IMR-90 (cell line): ENCODE results near the gene ZDHHC19. TPM values are rescaled to one million over a fixed set of nuclear protein-coding genes. Genes with fewer than 3 reads are reported as not detected.

Experiments used
- ATAC-seq: fragments of 200-7000 bp; cut with Tn5 transposase; 2 replicates; pipeline ENCODE4 v1.9.1; 2020; ENCODE audit warnings: low read depth, mild to moderate bottlenecking, moderate library complexity
- BruUV-seq: library from RNA; stranded (reverse); fragments of 400-500 nt; replicated peaks from 2 replicates; lab custom pipeline; 2021; lab: Mats Ljungman, UMichigan
- CTCF ChIA-PET: fragments of 300-600 bp; formaldehyde crosslinking; extraction: SDS; loops from one replicate; lab custom pipeline; 2021; ENCODE audit warnings: antibody characterized with exemption; lab: Yijun Ruan, JAX
- POLR2A ChIA-PET: fragments of 300-600 bp; sonication (Branson Sonifier 250); formaldehyde crosslinking; loops from one replicate; lab custom pipeline; 2022; ENCODE audit warnings: antibody characterized with exemption; ENCODE audit not compliant: unreplicated experiment; lab: Charles Lee
- DNase-seq: peaks from one replicate; pipeline ENCODE4 v3.0.0; 2013
- H2AFZ ChIP-seq: replicated peaks from 2 replicates; pipeline ENCODE3; 2013; ENCODE audit warnings: low read length, mild to moderate bottlenecking; ENCODE audit not compliant: poor library complexity
- H2AK5ac ChIP-seq: 2 replicates; pipeline ENCODE4 v1.6.1; 2013; ENCODE audit warnings: low read depth, low read length, inconsistent platforms
- H2AK9ac ChIP-seq: replicated peaks from 2 replicates; pipeline ENCODE3; 2013; ENCODE audit warnings: mild to moderate bottlenecking, low read depth, low read length, moderate library complexity; ENCODE audit not compliant: poor library complexity
- H2BK120ac ChIP-seq: 2 replicates; pipeline ENCODE4 v1.6.1; 2013; ENCODE audit warnings: low read depth, low read length, inconsistent platforms
- H2BK15ac ChIP-seq: 3 replicates; pipeline ENCODE4 v1.6.1; 2013; ENCODE audit warnings: low read depth, low read length, inconsistent platforms
- H2BK20ac ChIP-seq: 2 replicates; pipeline ENCODE4 v1.6.1; 2013; ENCODE audit warnings: low read depth, mild to moderate bottlenecking, inconsistent platforms, low read length, moderate library complexity
- H2BK5ac ChIP-seq: 2 replicates; pipeline ENCODE4 v1.6.1; 2013; ENCODE audit warnings: mild to moderate bottlenecking, low read depth, low read length, inconsistent platforms; ENCODE audit not compliant: poor library complexity, severe bottlenecking
- H3K14ac ChIP-seq: replicated peaks from 2 replicates; pipeline ENCODE4 v1.6.1; 2013; ENCODE audit warnings: low read depth, low read length, inconsistent platforms
- H3K18ac ChIP-seq: 2 replicates; pipeline ENCODE4 v1.6.1; 2013; ENCODE audit warnings: low read depth, low read length, control low read depth
- H3K23ac ChIP-seq: 2 replicates; pipeline ENCODE4 v1.6.1; 2013; ENCODE audit warnings: low read depth, low read length, inconsistent platforms
- H3K27ac ChIP-seq: 2 replicates; pipeline ENCODE4 v1.5.1; 2013; ENCODE audit warnings: mild to moderate bottlenecking, control low read depth, low read length; ENCODE audit not compliant: insufficient read depth
- H3K27me3 ChIP-seq: 2 replicates; pipeline ENCODE4 v1.6.1; 2013; ENCODE audit warnings: low read length; ENCODE audit not compliant: control insufficient read depth, insufficient read depth
- H3K36me3 ChIP-seq: 2 replicates; pipeline ENCODE4 v1.6.1; 2013; ENCODE audit warnings: low read length, mixed read lengths; ENCODE audit not compliant: control insufficient read depth, insufficient read depth
- H3K4ac ChIP-seq: 2 replicates; pipeline ENCODE4 v1.6.1; 2013; ENCODE audit warnings: low read depth, low read length, inconsistent platforms
- H3K4me1 ChIP-seq: 2 replicates; pipeline ENCODE4 v1.6.1; 2013; ENCODE audit warnings: low read length, mixed read lengths; ENCODE audit not compliant: control insufficient read depth, insufficient read depth
- H3K4me2 ChIP-seq: 2 replicates; pipeline ENCODE4 v1.6.1; 2013; ENCODE audit warnings: low read depth, mild to moderate bottlenecking, control low read depth, low read length, moderate library complexity
- H3K4me3 ChIP-seq: 2 replicates; pipeline ENCODE4 v1.5.1; 2013; ENCODE audit warnings: low read depth, mild to moderate bottlenecking, control low read depth, low read length, moderate library complexity; ENCODE audit not compliant: insufficient read depth
- H3K56ac ChIP-seq: 2 replicates; pipeline ENCODE4 v1.6.1; 2013; ENCODE audit warnings: low read length, inconsistent platforms; ENCODE audit not compliant: insufficient read depth; ENCODE audit errors: extremely low read depth
- H3K79me1 ChIP-seq, 2 experiments: 2 replicates each; pipeline ENCODE4 v1.6.1; 2013; ENCODE audit warnings: low read length in 2 of 2, inconsistent platforms in 1 of 2, low read depth in 1 of 2
- H3K9ac ChIP-seq: 2 replicates; pipeline ENCODE4 v1.6.1; 2013; ENCODE audit warnings: low read depth, low read length, control low read depth
- H3K9me1 ChIP-seq: 2 replicates; pipeline ENCODE4 v1.6.1; 2013; ENCODE audit warnings: low read length, inconsistent platforms; ENCODE audit not compliant: insufficient read depth
- H3K9me3 ChIP-seq: 2 replicates; pipeline ENCODE4 v1.6.1; 2013; ENCODE audit warnings: low read length; ENCODE audit not compliant: control insufficient read depth, insufficient read depth
- H4K20me1 ChIP-seq: 2 replicates; pipeline ENCODE4 v1.6.1; 2013; ENCODE audit warnings: low read length, inconsistent platforms; ENCODE audit not compliant: insufficient read depth
- H4K5ac ChIP-seq: 2 replicates; pipeline ENCODE4 v1.6.1; 2013; ENCODE audit warnings: mild to moderate bottlenecking, low read depth, low read length, control low read depth
- H4K8ac ChIP-seq, 2 experiments: 2 replicates each; pipeline ENCODE4 v1.6.1; 2013; ENCODE audit warnings: low read depth in 2 of 2, low read length in 2 of 2, control low read depth in 1 of 2, inconsistent platforms in 1 of 2
- H4K91ac ChIP-seq: 2 replicates; pipeline ENCODE4 v1.6.1; 2013; ENCODE audit warnings: low read depth, low read length, inconsistent platforms; ENCODE audit not compliant: insufficient read depth
- BHLHE40 ChIP-seq: fragments of 150-350 bp; IDR thresholded peaks from 2 replicates; pipeline ENCODE4 v1.6.1; 2016; ENCODE audit warnings: mild to moderate bottlenecking, low read depth, low read length
- CEBPB ChIP-seq: IDR thresholded peaks from 2 replicates; pipeline ENCODE4 v1.6.1; 2012; ENCODE audit warnings: low read depth, low read length, improper control_type of control experiment
- MAFK ChIP-seq: IDR thresholded peaks from 2 replicates; pipeline ENCODE4 v1.6.1; 2012; ENCODE audit warnings: low read depth, low read length, improper control_type of control experiment
- MAZ ChIP-seq: IDR thresholded peaks from 2 replicates; pipeline ENCODE4 v1.6.1; 2012; ENCODE audit warnings: low read depth, mild to moderate bottlenecking, low read length, improper control_type of control experiment, moderate library complexity, borderline replicate concordance
- MXI1 ChIP-seq: IDR thresholded peaks from 2 replicates; pipeline ENCODE4 v1.6.1; 2012; ENCODE audit warnings: low read depth, mild to moderate bottlenecking, low read length, moderate library complexity, borderline replicate concordance
- POLR2A ChIP-seq: IDR thresholded peaks from 2 replicates; pipeline ENCODE4 v1.6.1; 2012; ENCODE audit warnings: mild to moderate bottlenecking, low read depth, low read length
- RCOR1 ChIP-seq: IDR thresholded peaks from 2 replicates; pipeline ENCODE4 v1.6.1; 2012; ENCODE audit warnings: mild to moderate bottlenecking, low read length, improper control_type of control experiment; ENCODE audit not compliant: insufficient replicate concordance
- RFX5 ChIP-seq: IDR thresholded peaks from 2 replicates; pipeline ENCODE4 v1.8.0; 2012; ENCODE audit warnings: low read depth, mild to moderate bottlenecking, low read length, moderate library complexity
- SMC3 ChIP-seq: fragments of 150-350 bp; IDR thresholded peaks from 2 replicates; pipeline ENCODE4 v1.6.1; 2016; ENCODE audit warnings: low read depth, mild to moderate bottlenecking, antibody characterized with exemption, low read length, moderate library complexity
- WGBS, 2 experiments: methylation state at CpG; one replicate each; pipeline versions ENCODE4 v1.1.5 to v1.1.7; 2013; ENCODE audit warnings: missing lambda C conversion rate in 2 of 2; ENCODE audit not compliant: insufficient read length in 1 of 2; ENCODE audit errors: extremely low coverage in 2 of 2; 5-methylcytosine and 5-hydroxymethylcytosine counted together
- dilution Hi-C: fragments of 300-500 bp; cut with HindIII; formaldehyde crosslinking; loops from one replicate; pipeline ENCODE4 v1.14.3; 2018; ENCODE audit warnings: low sequenced_read_pairs; ENCODE audit not compliant: unreplicated experiment
- in situ Hi-C: fragments of 300-500 bp; cut with MboI; formaldehyde crosslinking; loops from 3 replicates; pipeline ENCODE4 v1.14.3; 2019; ENCODE audit warnings: low sequenced_read_pairs, inconsistent platforms, mixed read lengths
- intact Hi-C: fragments of 100-400 bp; cut with micrococcal nuclease; formaldehyde crosslinking; loops from 2 replicates; pipeline ENCODE4 v1.10.0; 2022
- polyA plus RNA-seq, 3 experiments: library from polyadenylated mRNA; depleted of rRNA; stranded (reverse); fragments of >200 nt; gene quantifications; 2 replicates each; pipeline ENCODE4 v1.2.3, GENCODE V29; 2012; ENCODE audit warnings: low replicate concordance in 1 of 3
- total RNA-seq: library from RNA; depleted of rRNA; stranded (reverse); fragments of >200 nt; gene quantifications from 2 replicates; pipeline ENCODE4 v1.2.3, GENCODE V29; 2012
- TF ChIP-seq, protein P1 (sequence below): fragments of 150-350 bp; IDR thresholded peaks from 2 replicates; pipeline ENCODE4 v1.6.1; 2016; ENCODE audit warnings: low read depth, mild to moderate bottlenecking, low read length, moderate library complexity, borderline replicate concordance
- TF ChIP-seq, protein P2 (sequence below): fragments of 150-350 bp; IDR thresholded peaks from 2 replicates; pipeline ENCODE4 v1.6.1; 2017; ENCODE audit warnings: mild to moderate bottlenecking, antibody characterized with exemption, low read length, low read depth

Gene ZDHHC19
- total and polyA plus RNA-seq, 2 of the 4 experiments (the other 2 are of a cell fraction) = 0.09 TPM; not detected in 1

DNA sequence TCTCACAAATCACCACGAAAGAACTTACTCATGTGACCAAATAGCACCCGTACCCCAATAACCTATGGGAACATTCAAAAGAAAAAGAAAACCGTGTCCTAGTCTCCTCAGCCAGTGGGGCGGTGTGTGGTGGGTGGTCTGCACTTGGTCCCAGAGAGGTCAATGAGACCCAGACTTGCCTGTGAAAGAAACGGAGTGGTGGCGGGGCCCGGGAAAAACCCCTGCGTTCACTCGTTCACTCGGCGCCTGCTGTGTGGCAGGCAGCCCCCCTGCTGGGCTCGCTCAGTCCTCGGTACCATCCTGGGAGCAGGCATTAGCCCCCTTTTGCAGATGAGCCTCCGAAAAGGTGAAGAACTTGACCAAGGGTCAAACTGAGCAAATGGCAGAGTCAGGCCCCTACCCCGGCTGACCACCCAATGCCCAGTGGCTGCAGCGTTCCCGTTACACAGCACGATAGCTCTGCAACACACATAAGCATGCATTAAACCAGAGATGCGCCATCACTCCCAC lies 36.0 kb downstream of the ZDHHC19 start:
- Histone ChIP-seq H3K9me3 (no peaks in the 10 kb centered on the region), H2AFZ (no peak overlapping the region), H3K4me1 (peaks cover 3% of the 10 kb centered on the region; the same call in 1 of the 2 replicates), H3K36me3 (no peaks in the 10 kb centered on the region), H4K91ac (no peak overlapping the region), H3K4me2 (no peak overlapping the region), H3K9ac (no peak overlapping the region), H2BK15ac (no peak overlapping the region), H2BK120ac (no peak overlapping the region), H3K56ac (no peak overlapping the region), H4K8ac (no peak overlapping the region), H2BK20ac (no peak overlapping the region), H3K79me1 (no peaks in the 10 kb centered on the region), H2AK9ac (no peak overlapping the region), H2AK5ac (no peak overlapping the region), H2BK5ac (no peak overlapping the region), H3K18ac (no peak overlapping the region), H3K27me3 (peaks cover 3% of the 10 kb centered on the region; the same call in 1 of the 2 replicates), H4K5ac (no peak overlapping the region), H3K23ac (no peak overlapping the region), H3K14ac (no peak overlapping the region), H3K4me3 (no peak overlapping the region), H3K4ac (no peak overlapping the region), H3K9me1 (no peaks in the 10 kb centered on the region), H3K27ac (no peak overlapping the region), H4K20me1 (no peaks in the 10 kb centered on the region)
- in situ Hi-C loops = no loop called here
- ChIA-PET CTCF (no interaction called here), POLR2A (no interaction called here)
- dilution Hi-C loops = loop anchor here (25.0 kb wide), 1 partner anchor 113 kb away; no protein-coding TSS in a partner anchor
- ATAC-seq (no peak), DNase-seq (no peak)
- WGBS, 2 experiments = 49% methylated on average over 13 of the region's 19 CpGs; no CpG with 5 or more reads in 1 of the 2 experiments
- intact Hi-C loops = loop anchor here (5.0 kb wide), 1 partner anchor 93 kb away; the partner anchor contains the start of gene TFRC
- BruUV-seq = no TSS peak
- no peak for TF ChIP-seq POLR2A
- TF ChIP-seq MXI1 = no peak
- no peak for TF ChIP-seq CEBPB
- TF ChIP-seq BHLHE40 = no peak
- TF ChIP-seq RFX5 = no peak
- TF ChIP-seq SMC3 = no peak
- no peak for TF ChIP-seq RCOR1
- no peak for TF ChIP-seq MAFK
- TF ChIP-seq, protein P1, sequence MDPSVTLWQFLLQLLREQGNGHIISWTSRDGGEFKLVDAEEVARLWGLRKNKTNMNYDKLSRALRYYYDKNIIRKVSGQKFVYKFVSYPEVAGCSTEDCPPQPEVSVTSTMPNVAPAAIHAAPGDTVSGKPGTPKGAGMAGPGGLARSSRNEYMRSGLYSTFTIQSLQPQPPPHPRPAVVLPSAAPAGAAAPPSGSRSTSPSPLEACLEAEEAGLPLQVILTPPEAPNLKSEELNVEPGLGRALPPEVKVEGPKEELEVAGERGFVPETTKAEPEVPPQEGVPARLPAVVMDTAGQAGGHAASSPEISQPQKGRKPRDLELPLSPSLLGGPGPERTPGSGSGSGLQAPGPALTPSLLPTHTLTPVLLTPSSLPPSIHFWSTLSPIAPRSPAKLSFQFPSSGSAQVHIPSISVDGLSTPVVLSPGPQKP = no peak
- TF ChIP-seq MAZ = no peak
- TF ChIP-seq, protein P2, sequence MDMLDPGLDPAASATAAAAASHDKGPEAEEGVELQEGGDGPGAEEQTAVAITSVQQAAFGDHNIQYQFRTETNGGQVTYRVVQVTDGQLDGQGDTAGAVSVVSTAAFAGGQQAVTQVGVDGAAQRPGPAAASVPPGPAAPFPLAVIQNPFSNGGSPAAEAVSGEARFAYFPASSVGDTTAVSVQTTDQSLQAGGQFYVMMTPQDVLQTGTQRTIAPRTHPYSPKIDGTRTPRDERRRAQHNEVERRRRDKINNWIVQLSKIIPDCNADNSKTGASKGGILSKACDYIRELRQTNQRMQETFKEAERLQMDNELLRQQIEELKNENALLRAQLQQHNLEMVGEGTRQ = no peak
